Measurements from ENCODE around the gene DIAPH1.

The DIAPH1 gene

GRCh38 chr5:141609044-141609443 lies 9.8 kb downstream of the DIAPH1 start:
- no peak for DNase-seq

- no peak for DNase-seq
Measured at GRCh38 chr5:141608557-141608956, 10.2 kb downstream of the DIAPH1 start.

DNA sequence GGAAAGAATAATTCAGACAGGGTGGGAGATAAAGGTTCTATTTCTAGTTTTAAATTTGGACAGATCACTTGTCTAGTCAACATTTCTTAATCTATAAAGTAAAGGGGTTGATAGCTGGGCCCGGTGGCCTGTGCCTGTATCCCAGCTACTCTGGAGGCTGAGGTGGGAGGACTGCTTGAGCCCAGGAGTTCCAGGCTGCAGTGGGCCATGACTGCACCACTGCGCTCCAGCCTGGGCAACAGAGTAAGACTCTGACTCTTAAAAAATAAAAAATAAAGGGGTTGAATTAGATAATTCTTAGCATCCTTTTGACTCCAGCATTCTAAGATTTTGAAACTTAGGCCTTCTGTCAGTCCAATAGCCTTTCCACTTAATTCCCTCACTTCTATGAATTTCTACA lies 10.8 kb downstream of the DIAPH1 start:
- no peak for DNase-seq

GRCh38 chr5:141605523-141606277 lies 13.1 kb downstream of the DIAPH1 start:
- DNase-seq: peak; percentile 40

DNA sequence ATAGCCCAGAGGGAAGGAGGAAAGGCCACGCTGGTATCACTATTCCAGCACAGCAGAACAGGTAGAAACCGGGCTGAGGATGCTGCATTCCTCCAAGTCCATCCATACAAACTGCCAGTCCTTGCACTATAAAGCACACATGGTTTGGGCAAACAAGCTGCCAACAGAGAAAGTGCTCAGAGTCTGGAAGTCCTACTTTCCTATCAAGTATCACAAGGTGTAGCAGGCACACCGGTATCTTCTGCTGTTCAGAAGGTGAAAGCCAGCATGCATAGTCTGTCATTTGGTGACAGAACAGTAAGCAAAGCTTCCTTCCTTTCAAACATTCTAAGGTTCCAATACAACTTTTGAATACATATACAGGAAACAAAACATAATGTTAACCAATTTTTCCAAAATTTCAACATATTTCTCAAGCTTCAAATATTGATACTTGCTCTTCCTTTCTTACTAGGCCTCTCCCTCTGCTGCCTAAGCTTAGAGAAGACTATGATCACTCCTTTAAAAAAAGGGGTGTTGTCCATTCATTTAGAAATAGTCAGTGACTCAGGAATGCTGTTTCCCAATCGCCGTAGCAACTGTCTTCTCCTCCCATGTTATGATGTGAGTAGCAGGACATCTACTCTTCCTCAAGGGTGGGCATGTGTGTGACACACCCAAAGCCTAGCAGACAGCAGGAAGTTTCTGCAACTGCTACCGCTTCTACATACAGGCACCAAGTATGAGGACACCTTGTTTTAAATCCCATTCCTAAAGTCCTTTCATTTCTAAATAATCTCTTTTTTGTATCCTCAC lies 14.7 kb downstream of the DIAPH1 start:
- DNase-seq: no peak

DNA sequence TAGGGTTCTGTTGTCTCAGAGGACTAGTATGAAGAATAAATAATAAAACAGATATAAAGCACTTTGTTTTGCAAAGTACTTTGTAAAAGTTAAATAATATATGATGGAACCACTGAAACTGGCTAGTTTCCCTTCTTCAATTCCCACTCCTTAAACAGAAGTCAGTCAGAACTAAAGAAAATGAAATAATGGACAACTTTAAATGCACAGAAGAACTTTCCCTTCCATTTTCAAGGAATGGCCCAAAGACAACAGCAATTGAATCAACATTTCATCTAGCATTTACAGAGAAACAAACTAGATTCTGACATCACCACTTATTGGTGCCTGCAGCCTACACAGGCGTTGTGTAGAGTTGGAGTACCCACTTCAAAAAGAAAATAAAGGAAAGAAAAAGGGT lies 16.2 kb downstream of the DIAPH1 start:
- no peak for DNase-seq

GRCh38 chr5:141598391-141599345 lies 20.1 kb downstream of the DIAPH1 start:
- no peak for DNase-seq

GRCh38 chr5:141597814-141598213 lies 21.0 kb downstream of the DIAPH1 start:
- no peak for DNase-seq

DNA sequence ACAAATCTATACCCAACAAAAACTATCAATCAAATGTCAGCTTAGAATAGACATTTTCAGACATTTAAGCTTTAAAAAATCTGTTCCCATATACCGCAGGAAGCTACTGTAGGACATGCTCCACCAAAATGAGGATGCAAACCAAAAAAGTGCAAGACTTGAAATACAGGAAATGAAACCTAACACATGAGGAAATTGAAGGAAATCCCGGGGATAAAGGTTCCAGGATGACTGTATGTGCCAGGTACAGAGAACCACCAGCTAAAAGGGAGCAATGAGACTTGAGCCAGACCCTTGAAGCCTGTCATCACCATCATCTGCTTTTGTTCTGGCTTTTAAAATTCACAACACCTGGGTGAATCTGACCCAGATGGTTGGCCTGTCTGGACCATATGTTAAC lies 21.4 kb downstream of the DIAPH1 start:
- no peak for DNase-seq

- DNase-seq: no peak
Measured at GRCh38 chr5:141596867-141597266, 21.9 kb downstream of the DIAPH1 start.

GRCh38 chr5:141590127-141590526 lies 28.7 kb downstream of the DIAPH1 start:
- DNase-seq: no peak

DNA sequence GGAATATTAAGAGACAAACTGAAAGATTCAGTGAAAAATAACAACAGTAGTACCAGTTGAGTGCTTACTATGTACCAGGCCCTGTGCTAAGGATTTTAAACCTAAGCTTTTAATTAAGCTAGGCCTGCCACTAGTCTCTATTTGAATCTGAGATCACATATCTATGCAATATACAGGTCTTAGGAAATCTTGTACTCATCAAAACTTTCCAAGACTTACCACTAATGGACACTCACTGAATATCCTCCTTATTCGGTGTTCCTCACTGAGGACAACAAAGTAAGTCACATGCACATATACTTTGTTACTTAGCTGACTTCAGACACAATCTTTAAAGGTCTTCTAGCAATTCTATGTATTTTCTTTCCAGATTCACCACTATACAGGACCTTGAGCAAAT lies 32.6 kb downstream of the DIAPH1 start:
- DNase-seq: no peak

- DNase-seq: no peak
Measured at GRCh38 chr5:141585594-141585993, 33.2 kb downstream of the DIAPH1 start.

DNA sequence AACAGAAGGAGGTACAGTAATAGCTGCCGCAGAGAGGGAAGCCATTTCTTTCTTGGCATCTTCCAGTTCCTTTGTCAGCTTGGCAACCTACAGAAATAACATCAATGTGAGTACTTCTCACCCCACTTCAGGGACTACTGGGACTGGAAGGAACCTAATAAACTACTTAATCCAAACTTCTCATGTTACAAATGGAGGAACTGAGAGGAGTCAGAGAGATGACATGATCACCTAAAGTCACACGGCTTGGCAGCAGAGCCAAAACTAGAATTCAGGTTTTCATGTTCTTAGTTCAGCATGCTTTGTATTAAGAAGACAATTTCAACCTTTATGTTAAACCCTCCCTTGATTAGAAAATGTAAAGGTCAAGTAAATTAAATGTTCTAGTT lies 44.7 kb downstream of the DIAPH1 start:
- DNase-seq: no peak

GRCh38 chr5:141573489-141574121 lies 45.2 kb downstream of the DIAPH1 start:
- DNase-seq: no peak

- DNase-seq: no peak
Measured at GRCh38 chr5:141570655-141571054, 48.1 kb downstream of the DIAPH1 start.

DNA sequence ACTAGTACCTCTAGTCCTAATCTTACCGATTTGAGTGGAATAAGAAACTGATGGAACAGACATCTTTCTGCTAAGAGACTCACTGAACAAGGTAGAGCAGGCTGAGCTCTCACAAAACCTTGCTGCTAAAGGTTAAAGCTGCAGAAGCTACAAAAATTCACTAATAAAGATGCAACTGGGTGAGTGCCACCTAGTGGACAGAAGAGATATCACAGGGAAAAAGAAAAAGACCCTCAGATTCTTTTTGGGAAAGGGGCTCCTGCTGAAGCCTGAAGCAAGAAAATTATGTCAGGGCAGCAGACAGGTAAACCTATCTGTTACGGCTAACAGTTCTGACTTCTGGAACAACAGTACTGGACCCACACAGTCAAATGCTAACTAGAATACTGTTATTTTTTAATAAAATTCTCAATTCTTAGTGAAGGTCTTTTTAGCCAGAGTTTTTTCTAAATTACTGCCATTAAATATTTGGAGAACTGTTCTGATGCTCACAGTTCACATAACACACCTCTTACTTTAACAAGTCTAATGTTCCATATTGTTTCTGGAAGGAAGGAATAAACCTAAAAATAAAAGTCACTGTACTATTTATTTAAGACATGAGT lies 51.2 kb downstream of the DIAPH1 start:
- no peak for DNase-seq

DNA sequence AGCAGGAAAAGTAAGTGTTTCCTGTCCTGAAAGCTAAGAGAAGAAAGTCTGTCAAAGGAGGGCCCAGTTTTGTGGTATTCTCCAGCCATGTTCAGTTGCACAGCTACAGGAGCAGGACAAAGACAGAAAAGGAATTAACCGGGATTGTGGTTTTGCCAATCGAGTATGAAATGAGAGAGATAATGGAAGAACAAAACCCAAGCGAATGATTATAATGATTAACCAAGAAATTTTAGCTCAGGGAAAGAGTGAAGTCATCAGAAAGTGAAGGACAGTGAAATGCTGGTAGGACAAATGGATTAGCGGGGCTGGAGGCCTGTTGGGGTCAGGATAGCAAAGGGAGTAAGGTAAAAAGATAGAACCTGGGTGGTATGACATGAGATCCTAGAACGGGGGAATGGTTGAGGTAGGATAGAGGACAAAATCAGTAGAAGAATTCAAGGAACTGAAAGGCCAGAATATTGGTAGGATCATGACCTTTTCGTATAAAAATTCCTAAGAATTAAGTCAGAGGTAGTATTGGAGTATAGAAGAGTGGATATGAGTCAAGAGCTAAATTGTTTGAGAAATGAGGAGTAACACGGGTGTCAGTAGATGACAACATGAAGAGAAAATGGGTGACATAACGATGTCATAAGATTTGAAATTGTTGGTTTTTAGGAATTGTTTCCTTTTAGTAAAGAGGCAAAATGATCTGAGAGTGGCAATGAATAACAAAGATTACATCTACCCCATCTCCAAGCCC lies 52.8 kb downstream of the DIAPH1 start:
- DNase-seq: no peak

DNA sequence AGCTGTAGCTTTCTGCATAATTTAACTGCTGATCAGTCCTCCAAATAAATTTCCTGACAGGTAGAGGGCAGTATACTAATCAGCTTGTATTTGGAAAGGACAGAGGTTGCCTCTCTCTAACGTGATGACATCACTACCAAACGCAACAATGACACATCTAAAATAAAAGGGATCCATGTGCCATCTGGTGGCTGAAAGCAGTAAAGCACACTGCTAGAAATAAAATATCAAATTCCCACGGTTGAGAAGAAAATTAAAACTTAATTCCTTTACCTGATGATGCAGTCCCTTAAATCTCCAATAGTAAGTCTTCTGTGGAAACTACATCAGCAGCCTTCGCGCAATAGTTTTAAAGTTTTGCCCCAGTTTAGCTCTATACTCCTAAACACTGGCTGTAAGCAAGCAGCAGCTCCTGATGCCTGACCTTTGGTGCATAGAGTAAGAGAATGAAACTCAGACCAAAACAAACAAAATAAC lies 54.5 kb downstream of the DIAPH1 start:
- DNase-seq: peak; percentile 14

DNA sequence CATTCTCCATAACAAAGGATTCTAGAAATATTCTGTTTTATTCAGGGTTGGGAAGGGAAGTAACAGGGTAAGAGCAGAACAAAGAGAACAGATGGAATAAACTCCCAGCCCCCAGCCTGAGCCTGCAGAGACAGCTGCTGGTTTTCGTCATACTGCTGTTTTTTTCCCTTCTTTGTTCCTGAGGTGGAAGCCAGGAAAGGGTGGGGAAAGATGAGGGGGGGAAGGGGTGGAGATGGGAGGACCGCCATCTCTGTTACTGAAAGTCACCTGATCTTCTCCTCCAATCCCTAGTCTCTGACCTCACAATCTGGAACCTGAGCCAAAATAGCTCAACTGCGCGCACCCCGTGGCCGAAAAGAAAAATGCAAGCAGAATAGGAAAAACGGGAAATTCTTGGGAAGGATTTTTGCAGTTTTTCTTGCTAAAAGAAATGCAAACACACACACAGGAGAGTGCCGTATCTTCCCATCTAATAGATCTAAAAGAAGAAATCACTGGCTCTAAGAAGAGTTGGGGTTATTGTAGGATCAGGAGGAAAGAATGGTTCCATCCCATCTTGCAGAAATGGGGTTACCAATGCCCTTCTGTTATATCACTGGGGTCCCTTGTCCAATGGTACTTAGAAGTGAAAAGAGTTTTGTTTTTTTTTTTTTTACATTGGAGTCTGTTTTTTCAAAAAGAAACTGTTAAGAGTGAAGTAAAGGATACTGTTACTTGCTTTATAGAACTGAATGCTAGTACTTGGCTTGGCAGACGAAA lies 57.9 kb downstream of the DIAPH1 start:
- DNase-seq: no peak

GRCh38 chr5:141560151-141560550 lies 58.6 kb downstream of the DIAPH1 start:
- DNase-seq: no peak

Measured in KG1 (cell line).